Activated T-helper 17 cell treated with anti-CD3 and anti-CD28 coated beads, Interleukin-2, amount 50 U/mL, for 72 hours (primary cell): ENCODE measurements around the gene ZSCAN31. TPM values are rescaled to one million over a fixed set of nuclear protein-coding genes. Genes with fewer than 3 reads are reported as not detected.
"Not testable (repeated sequence)": the region's sequence is repeated elsewhere in the genome, so short reads cannot be mapped to it uniquely, and the experiment has no call there.

Experiments used
- ATAC-seq: fragments of 150-1000 bp; cut with Tn5 transposase; replicated peaks from 2 replicates; pipeline ENCODE4 v1.10.0; 2021; ENCODE audit warnings: mild to moderate bottlenecking, moderate library complexity
- H3K27ac Mint-ChIP-seq: one replicate; pipeline ENCODE4 v1.8.0; 2022; ENCODE audit warnings: mixed read lengths
- H3K27me3 Mint-ChIP-seq: one replicate; pipeline ENCODE4 v1.8.0; 2022; ENCODE audit warnings: mixed read lengths
- H3K36me3 Mint-ChIP-seq: one replicate; pipeline ENCODE4 v1.8.0; 2022; ENCODE audit warnings: low read depth, mild to moderate bottlenecking, mixed read lengths
- H3K4me1 Mint-ChIP-seq: one replicate; pipeline ENCODE4 v1.8.0; 2022; ENCODE audit warnings: mixed read lengths
- H3K4me3 Mint-ChIP-seq: one replicate; pipeline ENCODE4 v1.8.0; 2022; ENCODE audit warnings: mild to moderate bottlenecking, mixed read lengths
- H3K9me3 Mint-ChIP-seq: one replicate; pipeline ENCODE4 v1.8.0; 2022; ENCODE audit warnings: mixed read lengths
- total RNA-seq, 2 donors: library from RNA; stranded (reverse); gene quantifications; one replicate each; pipeline ENCODE4 v1.2.3, GENCODE V29; 2022

ZSCAN31 gene
- total RNA-seq, 2 donors from 2014 or later: 0.63 to 1.0 TPM

DNA sequence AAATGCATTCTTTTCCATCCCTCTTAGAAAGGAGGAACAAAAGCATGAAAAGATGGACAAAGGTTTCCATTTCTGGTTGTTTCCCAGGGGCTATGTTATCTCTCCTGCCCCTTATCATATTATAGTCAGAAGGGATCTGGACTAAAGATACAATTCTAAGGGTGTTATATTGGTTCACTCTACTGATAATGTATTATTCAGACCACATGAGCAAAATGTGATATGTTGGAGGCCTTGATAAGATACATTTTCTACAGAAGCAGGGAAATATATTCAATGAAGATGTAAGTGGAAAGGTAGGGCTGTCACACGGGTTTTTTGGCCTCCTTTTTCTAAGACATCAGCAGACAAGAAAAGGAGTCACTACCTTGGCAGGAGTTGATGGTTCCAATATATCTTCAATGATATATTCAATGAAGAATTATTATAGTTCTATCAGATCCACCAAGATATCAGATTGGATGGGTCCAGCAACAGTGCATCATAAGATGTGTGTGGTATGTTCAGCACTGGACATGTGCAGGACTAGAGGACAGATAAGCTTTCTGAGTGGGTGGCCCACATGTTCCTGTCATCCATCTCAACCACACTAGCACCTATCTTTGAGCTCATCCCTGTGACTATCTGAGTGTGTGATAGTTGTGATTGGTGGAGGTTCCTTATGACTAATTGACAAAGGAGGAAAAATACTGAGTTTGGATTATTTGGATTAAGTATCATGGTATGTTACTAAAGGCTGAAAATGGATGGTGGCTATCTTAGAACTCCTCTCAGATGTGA is 8.1 kb upstream of the ZSCAN31 start:
- peaks cover 29% of the 10 kb centered on the region for H3K27me3 Mint-ChIP-seq
- ATAC-seq: no peak
- H3K4me1 Mint-ChIP-seq: no peaks in the 10 kb centered on the region
- H3K4me3 Mint-ChIP-seq: no peak overlapping the region
- no peak overlapping the region for H3K27ac Mint-ChIP-seq
- H3K36me3 Mint-ChIP-seq: no peaks in the 10 kb centered on the region
- H3K9me3 Mint-ChIP-seq: peaks cover 3% of the 10 kb centered on the region

DNA sequence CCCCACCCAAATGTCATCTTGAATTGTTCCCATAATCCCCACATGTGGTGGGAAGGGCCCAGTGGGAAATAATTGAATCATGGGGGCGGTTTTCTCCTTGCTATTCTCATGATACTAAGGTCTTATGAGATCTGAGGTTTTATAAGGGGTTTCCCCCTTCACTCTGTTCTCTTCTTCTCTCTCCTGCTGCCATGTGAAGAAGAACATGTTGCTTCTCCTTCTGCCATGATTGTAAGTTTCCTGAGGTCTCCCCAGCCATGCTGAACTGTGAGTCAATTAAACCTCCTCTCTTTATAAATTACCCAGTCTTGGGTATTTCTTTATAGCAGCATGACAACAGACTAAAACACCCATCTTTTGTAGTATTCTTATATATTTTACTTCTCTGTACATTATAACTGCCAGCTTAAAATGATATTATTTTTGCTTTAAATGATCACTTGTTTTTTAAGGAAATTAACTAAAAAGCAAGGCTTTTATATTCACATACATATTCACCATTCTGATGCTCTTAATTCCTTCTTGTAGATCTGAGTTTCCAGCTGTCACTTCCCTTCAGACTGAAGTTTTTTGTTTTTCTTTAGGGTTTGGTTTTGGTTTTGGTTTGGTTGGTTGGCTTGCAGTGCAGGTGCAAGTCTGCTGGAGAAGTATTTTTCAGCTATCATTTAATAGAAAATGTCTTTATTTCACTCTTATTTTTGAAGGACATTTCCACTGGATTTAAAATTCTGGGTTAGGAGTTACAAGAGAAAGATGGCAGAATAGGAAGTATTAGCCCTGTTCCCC is 4.6 kb upstream of the ZSCAN31 start:
- H3K4me1 Mint-ChIP-seq: no peaks in the 10 kb centered on the region
- H3K27ac Mint-ChIP-seq: no peak overlapping the region
- peaks cover 3% of the 10 kb centered on the region for H3K9me3 Mint-ChIP-seq
- H3K27me3 Mint-ChIP-seq: peaks cover 14% of the 10 kb centered on the region
- ATAC-seq: no peak
- H3K4me3 Mint-ChIP-seq: no peak overlapping the region
- no peaks in the 10 kb centered on the region for H3K36me3 Mint-ChIP-seq

DNA sequence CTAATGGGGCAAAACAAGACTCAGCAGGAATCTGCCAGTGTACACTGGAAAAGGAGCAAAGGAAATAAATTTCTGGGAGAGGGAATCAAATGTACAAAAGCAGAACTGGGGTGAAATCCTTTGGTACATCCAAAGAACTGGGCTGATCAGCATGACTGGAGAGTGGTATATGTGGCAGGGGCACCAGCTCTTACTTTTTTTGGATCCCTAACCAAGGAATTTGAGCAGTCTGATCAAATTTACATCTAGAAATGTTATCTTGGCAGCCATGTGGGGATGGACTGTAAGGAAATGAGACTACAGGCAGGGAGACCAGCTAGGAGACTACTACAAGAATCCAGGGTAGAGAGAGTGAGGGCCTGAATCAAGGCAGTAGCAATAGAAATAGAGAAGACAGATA is 1.2 kb upstream of the ZSCAN31 start:
- Mint-ChIP-seq H3K9me3 (peaks cover 3% of the 10 kb centered on the region), H3K27ac (no peak overlapping the region), H3K4me3 (no peak overlapping the region), H3K4me1 (peaks cover 4% of the 10 kb centered on the region), H3K36me3 (no peaks in the 10 kb centered on the region), H3K27me3 (peaks cover 6% of the 10 kb centered on the region)
- no peak for ATAC-seq

DNA sequence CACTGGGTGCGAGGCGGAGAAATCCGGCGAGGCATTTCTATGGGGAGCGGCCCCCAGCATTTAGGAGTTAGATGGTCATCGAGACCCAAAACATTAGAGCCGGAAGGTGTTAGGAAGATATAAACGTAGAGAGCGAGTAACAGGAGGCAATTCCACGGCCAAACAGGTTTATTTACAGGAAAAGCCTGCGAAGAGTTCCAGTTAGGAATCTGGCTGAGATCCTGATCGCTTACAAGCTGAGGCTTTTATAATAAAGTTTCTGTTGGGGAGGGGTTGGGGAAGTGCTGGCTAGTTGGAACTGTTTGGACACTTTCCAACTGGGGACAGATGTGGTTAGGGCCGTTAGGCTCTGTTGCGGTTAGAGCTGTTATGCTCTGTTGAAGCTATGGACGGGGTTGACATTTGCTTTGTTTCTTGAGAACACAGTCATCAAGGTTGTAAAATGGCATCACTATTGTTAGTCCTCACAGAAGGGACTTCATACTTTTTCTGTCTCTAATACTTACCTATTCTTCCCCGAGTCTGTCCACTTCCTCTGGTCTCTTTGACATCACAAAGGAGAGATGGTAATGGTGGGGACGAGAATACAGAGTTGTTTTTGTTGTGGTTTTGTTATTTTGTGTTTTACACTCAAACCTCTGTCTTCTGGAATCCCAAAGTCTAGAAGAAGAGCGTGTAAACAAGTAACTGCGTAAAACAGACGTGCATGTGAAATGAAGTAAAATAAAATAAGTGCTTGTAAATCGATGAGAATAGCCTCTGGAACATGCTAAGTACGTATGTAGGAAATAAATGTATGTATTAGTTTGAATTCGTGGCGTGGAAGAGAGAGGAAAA is 554 bp upstream of the ZSCAN31 start:
- Mint-ChIP-seq H3K9me3 (peaks cover 3% of the 10 kb centered on the region), H3K27ac (no peak overlapping the region), H3K27me3 (peaks cover under 1% of the 10 kb centered on the region), H3K36me3 (no peaks in the 10 kb centered on the region), H3K4me3 (no peak overlapping the region), H3K4me1 (peaks cover 4% of the 10 kb centered on the region)
- ATAC-seq: peak; percentile 58

DNA sequence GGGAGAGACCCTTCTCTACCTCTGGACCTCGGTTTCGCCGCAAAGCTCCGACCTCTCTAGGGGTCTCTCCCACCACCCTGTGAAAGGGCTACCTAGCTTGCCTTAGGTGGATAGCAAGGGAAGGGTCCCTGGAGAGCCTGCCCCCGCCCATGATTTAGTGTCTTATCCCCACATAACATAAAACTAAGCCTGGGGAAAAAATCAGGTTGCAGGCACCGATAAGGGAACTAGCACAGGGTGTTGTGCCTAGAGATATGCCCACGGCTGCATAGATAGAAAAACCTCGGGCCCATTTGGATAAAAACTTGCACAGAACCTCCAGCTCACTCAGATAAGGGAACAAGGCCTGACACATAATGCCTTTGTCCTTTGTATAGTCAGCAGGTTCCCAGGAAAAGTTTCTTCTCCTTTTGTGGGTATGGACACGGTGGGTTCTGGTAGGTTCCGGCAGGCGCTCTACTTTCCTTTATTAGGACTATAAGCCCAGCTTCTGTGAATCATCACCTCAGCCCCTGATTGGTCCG is 846 bp downstream of the ZSCAN31 start:
- Mint-ChIP-seq H3K27ac (no peak overlapping the region), H3K9me3 (peaks cover under 1% of the 10 kb centered on the region), H3K4me1 (peaks cover 4% of the 10 kb centered on the region), H3K27me3 (no peaks in the 10 kb centered on the region), H3K36me3 (no peaks in the 10 kb centered on the region), H3K4me3 (no peak overlapping the region)
- ATAC-seq: no peak

DNA sequence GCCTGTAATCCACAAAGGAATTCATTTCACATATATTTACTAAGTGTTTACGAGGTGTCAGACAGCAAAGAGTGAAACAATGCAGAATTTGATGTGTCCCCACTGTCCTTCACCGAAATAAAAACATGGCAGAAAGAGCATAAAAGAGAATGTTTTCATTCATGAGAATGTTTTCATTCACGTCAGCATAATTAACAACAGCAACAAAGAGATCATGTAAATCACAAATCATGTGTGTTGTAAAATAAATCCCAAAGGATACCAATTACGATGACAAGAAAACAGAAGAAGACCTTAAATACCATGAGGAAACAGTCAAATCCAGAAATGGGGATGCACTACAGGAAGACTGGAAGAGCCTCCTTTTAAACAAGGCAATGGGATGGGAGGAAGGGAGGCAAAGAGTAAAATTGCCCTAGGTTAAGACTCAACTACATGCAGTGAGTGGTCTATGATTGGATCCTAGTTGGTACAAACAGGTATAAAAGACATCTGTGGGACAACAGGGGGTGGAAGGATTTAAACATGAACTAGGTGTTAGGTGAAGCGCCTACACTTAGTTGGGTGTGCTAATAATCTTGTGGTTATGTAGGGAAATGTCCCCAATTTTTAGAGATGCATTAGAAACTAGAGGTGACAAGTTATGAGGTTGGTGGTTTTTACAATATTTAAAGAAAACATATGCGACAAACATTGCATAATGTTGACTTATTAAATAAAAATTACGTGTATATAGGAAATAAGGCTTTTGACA is 1.5 kb downstream of the ZSCAN31 start:
- peaks cover 4% of the 10 kb centered on the region for H3K4me1 Mint-ChIP-seq
- no peak overlapping the region for H3K4me3 Mint-ChIP-seq
- no peak for ATAC-seq
- H3K27ac Mint-ChIP-seq: no peak overlapping the region
- H3K9me3 Mint-ChIP-seq: no peaks in the 10 kb centered on the region
- H3K36me3 Mint-ChIP-seq: no peaks in the 10 kb centered on the region
- H3K27me3 Mint-ChIP-seq: no peaks in the 10 kb centered on the region

DNA sequence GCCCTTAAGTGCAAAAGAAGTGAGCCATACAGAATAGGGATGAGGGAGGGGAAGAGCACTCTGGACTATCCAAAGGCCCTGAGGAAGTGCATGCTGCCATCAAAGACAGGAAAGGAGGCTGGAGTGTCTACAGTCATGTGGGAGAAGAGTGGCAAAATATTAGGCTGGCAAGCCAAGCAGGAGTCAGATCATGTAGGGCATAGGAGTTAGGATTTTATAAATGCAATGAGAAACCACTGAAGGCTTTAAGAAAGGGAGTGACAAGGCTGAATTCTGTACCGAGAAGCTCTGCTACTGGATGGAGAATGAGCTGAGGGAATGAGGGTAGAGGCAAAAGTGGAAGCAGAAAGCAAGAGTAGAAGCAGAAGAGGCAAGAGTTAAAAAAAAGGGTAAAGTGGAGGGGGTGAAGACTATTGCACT is 2.3 kb downstream of the ZSCAN31 start:
- no peaks in the 10 kb centered on the region for H3K36me3 Mint-ChIP-seq
- ATAC-seq: no peak
- H3K27ac Mint-ChIP-seq: no peak overlapping the region
- no peaks in the 10 kb centered on the region for H3K27me3 Mint-ChIP-seq
- H3K9me3 Mint-ChIP-seq: no peaks in the 10 kb centered on the region
- peaks cover 4% of the 10 kb centered on the region for H3K4me1 Mint-ChIP-seq
- no peak overlapping the region for H3K4me3 Mint-ChIP-seq

DNA sequence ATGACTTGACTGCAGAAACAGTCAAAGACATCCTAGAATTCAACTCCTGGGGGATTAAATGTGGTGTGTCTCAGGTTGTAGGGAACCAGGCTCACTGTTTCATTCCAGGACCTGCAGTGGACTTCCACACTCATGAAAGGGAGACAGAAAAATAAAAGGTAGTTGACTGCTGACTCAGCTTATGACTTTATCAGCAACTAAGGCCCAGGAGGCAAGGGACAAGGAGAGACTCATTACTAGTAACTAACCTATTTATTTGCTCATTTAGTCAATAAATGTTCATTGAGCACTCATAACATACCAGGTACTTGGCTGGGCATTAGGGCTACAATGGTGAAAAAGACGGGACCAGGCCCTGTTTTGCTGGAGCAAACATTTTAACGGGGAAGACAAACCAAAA is 2.9 kb downstream of the ZSCAN31 start:
- Mint-ChIP-seq H3K27me3 (no peaks in the 10 kb centered on the region), H3K9me3 (no peaks in the 10 kb centered on the region), H3K27ac (no peak overlapping the region), H3K36me3 (no peaks in the 10 kb centered on the region), H3K4me3 (no peak overlapping the region), H3K4me1 (peaks cover 4% of the 10 kb centered on the region)
- ATAC-seq: no peak

DNA sequence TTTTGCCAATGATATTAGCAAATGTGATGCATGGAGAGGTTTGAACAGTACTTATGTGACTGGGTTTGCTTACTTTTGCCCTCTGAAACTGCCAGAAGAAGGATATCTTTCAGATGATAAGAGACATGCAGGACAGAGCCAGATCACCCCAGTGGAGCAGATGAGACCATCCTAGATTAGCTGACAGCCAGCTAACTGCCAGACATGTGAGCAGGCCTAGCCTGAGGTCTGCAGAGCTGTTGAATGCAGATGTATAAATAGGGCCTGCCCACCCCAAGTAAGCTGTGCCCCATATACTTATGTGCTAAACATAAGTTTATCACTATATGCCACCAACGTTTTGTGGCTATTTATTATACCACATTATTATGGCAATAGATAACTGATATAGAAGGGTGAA is 5.9 kb downstream of the ZSCAN31 start:
- Mint-ChIP-seq H3K4me3 (no peak overlapping the region), H3K36me3 (no peaks in the 10 kb centered on the region), H3K9me3 (peaks cover 14% of the 10 kb centered on the region), H3K27ac (no peak overlapping the region), H3K4me1 (peaks cover 4% of the 10 kb centered on the region), H3K27me3 (no peaks in the 10 kb centered on the region)
- ATAC-seq: no peak

DNA sequence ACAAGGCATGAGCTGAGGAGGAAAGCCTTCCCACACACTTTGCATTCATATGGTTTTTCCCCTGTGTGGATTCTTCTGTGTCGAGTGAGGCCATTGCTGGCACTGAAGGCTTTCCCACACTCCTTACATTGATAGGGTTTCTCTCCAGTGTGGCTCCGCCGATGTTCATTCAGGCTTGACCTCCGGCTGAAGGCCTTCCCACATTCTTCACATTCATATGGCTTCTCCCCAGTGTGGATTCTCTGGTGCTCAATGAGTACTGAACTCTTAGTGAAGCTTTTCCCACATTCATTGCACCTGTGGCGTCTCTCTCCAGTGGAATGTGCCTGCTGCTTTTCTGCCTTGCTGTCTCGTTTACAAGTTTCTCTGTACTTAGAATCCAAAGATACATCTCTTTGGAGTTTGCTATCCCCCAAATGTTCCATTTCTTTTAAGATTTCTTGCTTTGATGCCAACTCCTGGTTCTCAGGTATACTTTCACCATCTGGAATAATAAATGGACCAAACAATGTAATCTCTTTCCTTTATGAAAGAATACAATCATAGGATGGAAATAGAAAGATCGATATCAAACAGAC is 9.5 kb downstream of the ZSCAN31 start:
- H3K36me3 Mint-ChIP-seq: no peaks in the 10 kb centered on the region
- H3K27ac Mint-ChIP-seq: no peak overlapping the region
- peaks cover 10% of the 10 kb centered on the region for H3K27me3 Mint-ChIP-seq
- no peaks in the 10 kb centered on the region for H3K4me1 Mint-ChIP-seq
- H3K9me3 Mint-ChIP-seq: peaks cover 14% of the 10 kb centered on the region
- no peak for ATAC-seq
- no peak overlapping the region for H3K4me3 Mint-ChIP-seq

DNA sequence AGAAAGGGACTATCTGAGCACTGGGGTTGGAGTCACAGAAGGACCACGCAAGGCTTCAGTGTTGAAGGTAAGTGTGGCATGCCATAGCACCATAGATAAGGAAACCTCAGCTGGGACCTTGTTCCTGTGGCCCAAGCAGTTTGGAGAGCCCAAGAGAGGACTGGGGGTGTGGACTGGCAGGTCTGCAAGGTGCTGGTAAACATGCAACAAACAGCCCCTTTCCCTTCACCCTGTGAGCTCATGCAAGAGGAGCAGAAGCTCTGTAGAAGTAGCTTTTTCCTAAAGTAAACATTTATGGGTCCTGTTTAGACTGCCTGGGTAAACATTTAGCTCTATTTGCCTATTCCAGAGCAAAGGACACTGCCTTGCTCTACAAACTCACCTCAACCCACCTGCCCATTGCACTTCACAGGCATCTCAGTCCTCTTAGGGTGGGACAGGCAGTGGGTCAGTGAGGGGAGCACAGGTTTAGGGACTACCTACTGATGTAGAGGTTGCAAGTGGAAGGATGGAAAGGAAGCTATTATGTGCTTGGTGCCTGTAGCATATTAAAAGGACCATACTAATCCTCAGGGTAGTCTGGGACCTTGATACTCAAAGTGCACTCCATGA is 12.0 kb downstream of the ZSCAN31 start:
- Mint-ChIP-seq H3K27me3 (peaks cover 10% of the 10 kb centered on the region), H3K27ac (no peak overlapping the region), H3K4me3 (no peak overlapping the region), H3K4me1 (no peaks in the 10 kb centered on the region), H3K36me3 (no peaks in the 10 kb centered on the region), H3K9me3 (peaks cover 14% of the 10 kb centered on the region)
- no peak for ATAC-seq

DNA sequence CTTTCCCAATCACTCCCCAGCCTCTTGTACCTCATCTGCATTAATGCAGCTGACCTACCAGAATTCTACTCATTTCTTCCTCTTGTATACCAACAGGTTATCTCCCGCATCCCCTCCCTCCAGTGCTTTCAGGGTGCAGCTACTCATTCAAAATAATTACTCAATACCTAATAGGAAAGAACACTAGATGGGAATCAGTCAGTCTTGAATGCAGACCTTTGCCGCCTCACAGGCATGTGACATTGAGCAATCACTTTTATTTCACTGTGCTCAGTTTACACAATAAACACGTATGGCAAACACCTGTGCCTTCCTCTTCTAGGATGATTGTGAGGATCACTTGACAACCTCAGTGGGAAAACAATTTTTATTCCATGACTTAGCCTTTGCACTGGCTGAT is 13.3 kb downstream of the ZSCAN31 start:
- Mint-ChIP-seq H3K27me3 (peaks cover 10% of the 10 kb centered on the region), H3K27ac (no peak overlapping the region), H3K9me3 (peaks cover 12% of the 10 kb centered on the region), H3K4me3 (no peak overlapping the region), H3K4me1 (no peaks in the 10 kb centered on the region), H3K36me3 (no peaks in the 10 kb centered on the region)
- ATAC-seq: no peak

DNA sequence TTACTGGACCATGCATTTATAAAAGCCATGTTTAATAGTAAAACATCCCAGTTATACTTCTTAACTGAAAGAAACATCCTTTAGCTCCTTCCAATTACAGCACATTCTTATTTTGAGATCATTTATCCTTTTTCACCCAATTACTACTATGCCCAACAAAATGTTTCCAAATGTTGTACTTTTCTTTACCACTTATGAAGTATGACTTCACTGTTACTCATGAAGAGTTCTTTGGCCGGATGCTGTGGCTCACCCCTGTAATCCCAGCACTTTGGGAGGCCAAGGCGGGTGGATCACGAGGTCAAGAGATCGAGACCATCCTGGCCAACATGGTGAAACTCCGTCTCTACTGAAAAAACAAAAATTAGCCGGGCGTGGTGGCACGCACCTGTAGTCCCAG is 18.1 kb downstream of the ZSCAN31 start:
- H3K4me1 Mint-ChIP-seq, H3K36me3 Mint-ChIP-seq, H3K4me3 Mint-ChIP-seq, ATAC-seq, H3K9me3 Mint-ChIP-seq, H3K27ac Mint-ChIP-seq: not testable (repeated sequence)
- peaks cover 13% of the 10 kb centered on the region for H3K27me3 Mint-ChIP-seq
